HL-60 (cell line): Measurements from ENCODE around the gene CHCHD10.

ENCODE experiments used
- CTCF ChIP-seq: IDR thresholded peaks from one replicate; pipeline ENCODE4 v1.5.1; 2011; ENCODE audit warnings: low read length, control low read depth, inconsistent platforms; ENCODE audit not compliant: insufficient read depth
- POLR2AphosphoS5 ChIP-seq: IDR thresholded peaks from 2 replicates; pipeline ENCODE4 v1.6.1; 2012; ENCODE audit warnings: low read depth
- REST ChIP-seq: IDR thresholded peaks from 2 replicates; pipeline ENCODE4 v1.6.1; 2012; ENCODE audit warnings: low read depth; ENCODE audit not compliant: insufficient replicate concordance
- SPI1 ChIP-seq: IDR thresholded peaks from 2 replicates; pipeline ENCODE4 v1.6.1; 2012; ENCODE audit warnings: low read depth, mild to moderate bottlenecking, borderline replicate concordance

- TF ChIP-seq CTCF (peak; percentile 60), POLR2AphosphoS5 (peak; percentile 78), REST (peak; percentile 51), SPI1 (peak; percentile 45; the same call in 1 of the 2 replicates)
Observed at GRCh38 chr22:23767673-23768548, at the start of gene CHCHD10.
